H1 (cell line): Measurements from ENCODE around the gene CFAP97. TPM values are rescaled to one million over a fixed set of nuclear protein-coding genes. Genes with fewer than 3 reads are reported as not detected.

Experiments used
- ATF3 ChIP-seq: IDR thresholded peaks from 2 replicates; pipeline ENCODE4 v1.6.1; 2011; ENCODE audit warnings: low read depth, mild to moderate bottlenecking, low read length; ENCODE audit not compliant: insufficient read depth
- BCL11A ChIP-seq, 2 experiments: IDR thresholded peaks; one replicate each; pipeline ENCODE4 v1.6.1; 2011; ENCODE audit warnings: low read depth in 2 of 2, low read length in 2 of 2, mild to moderate bottlenecking in 2 of 2
- CHD7 ChIP-seq: fragments of 300-600 bp; sonication (generic); IDR thresholded peaks from 2 replicates; pipeline ENCODE4 v1.7.1; 2012; ENCODE audit warnings: low read length, moderate library complexity, mild to moderate bottlenecking, inconsistent platforms; ENCODE audit not compliant: insufficient replicate concordance
- polyA plus RNA-seq, 7 experiments: library from polyadenylated mRNA; depleted of rRNA in 3 of 7; stranded (reverse) in 5 of 7; unstranded in 2 of 7; fragments of >200 nt in 5 of 7; fragments of 200-250 nt in 2 of 7; gene quantifications; 1 replicate in 5 of 7; 2 replicates in 1 of 7; 4 replicates in 1 of 7; pipeline versions ENCODE4 v1.2.1 to v1.2.3, GENCODE V29; 2011 to 2013; ENCODE audit warnings: missing spikeins in 2 of 7, mixed read lengths in 2 of 7
- total RNA-seq: library from RNA; stranded (reverse); fragmentation: NEBNext Ultra II Directional; extraction: Animal tissue kit (Norgen Biotek cat#: 25700); gene quantifications from 2 replicates; pipeline ENCODE4 v1.2.1, GENCODE V29; 2021

CFAP97 gene
- total and polyA plus RNA-seq, 2 of the 8 experiments (the other 6 are each of a cell fraction or from before 2014, with no cell fraction given), result 9.2 to 40.4 TPM

- TF ChIP-seq CHD7 (no peak), BCL11A (IDR thresholded peaks at IDR 0.05; ENCODE audit: low read depth in 2 of 2, low read length in 2 of 2) (no peak), ATF3 (no peak)
Measured at GRCh38 chr4:185222598-185222997, 18.8 kb upstream of the CFAP97 start (continued).
